ENCODE measurements around the gene TMEM258.

The TMEM258 gene

DNA sequence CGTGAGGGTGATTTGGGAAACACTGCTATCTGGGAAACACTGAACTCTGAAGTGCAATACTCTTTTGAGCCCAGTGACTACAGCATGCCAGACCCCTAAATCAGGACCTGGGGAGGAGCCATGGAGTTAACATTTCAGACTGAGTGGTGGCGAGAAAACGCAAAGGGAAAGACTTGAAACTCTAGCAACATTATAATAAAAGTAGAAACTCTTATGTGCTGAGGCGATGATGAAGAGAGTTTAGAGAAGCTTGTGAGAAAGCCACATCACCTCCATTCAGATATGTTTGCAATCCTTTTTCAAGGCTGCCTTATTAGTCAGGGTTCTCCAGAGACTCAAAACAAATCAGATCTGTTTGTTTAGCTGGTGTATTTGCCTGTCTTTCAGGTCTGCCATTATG, 2.2 kb upstream of the TMEM258 start:
- no peak for DNase-seq

DNA sequence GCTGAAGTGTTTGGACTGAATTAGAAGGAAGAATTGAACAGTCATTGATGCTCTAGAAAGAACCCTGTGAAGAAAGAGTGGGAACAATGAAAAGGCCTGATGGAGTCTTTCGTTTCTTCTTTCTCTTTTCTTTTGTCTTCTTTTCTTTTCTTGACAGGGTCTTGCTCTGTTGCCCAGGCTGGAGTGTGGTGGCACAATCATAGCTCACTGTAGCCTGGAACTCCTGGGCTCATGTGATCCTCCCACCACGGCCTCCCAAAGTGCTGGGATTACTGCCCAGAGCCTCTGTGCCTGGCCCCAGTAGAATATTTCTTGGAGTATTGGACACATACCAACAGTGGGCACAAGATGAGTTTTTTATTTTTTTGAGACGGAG, 1.4 kb upstream of the TMEM258 start:
- no peak for DNase-seq

GRCh38 chr11:61793083-61793828, 857 bp upstream of the TMEM258 start:
- DNase-seq, result peak in 1 of 2 experiments; percentile 47

DNA sequence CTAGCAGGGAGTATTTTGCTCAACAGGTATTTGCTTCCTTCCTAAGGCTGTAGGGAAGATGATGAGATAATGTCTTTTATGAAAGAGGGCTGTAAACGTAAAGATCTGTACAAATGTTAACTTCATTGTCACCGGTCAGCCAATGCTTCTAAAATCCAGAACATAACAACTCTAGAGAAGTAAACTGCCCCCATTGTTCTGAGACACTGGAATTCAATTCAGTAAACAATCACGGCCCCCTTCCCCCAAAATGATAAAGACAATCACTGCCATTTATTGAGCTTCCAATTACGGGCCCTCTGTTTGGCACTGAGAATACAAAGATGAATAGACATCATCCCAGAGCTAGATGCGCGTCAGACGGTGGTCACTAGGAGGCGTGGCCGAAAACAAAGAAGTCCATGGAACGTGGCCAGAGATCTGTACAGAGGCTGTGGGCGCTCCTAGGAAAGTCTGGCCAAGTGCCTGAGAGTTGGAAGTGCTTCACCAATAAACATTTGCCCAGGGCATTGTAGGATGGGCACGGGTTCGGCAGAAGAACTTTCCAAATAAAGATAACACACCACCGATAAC, 576 bp downstream of the TMEM258 start:
- peak; percentile 30 to 39 for DNase-seq

- DNase-seq, result peak; percentile 42 to 51
Measured at GRCh38 chr11:61787928-61788491, 4.4 kb downstream of the TMEM258 start.

- no peak for DNase-seq
Measured at GRCh38 chr11:61785837-61786402, 6.5 kb downstream of the TMEM258 start.

DNA sequence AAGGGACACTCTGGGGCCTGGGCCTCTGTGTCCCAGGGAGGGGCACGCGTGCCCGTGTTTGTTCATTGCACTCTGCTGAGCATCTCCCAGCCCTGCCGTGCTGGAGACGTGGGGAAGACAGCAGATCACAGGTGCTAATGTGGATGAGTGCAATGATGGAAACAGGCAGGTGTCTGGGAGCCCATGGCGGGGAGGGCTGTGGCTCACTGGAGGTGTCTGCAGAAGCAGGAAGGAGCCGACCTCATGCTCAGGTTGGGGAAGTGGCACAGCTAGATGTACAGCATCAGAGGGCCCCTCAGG, 7.9 kb downstream of the TMEM258 start:
- no peak for DNase-seq

GRCh38 chr11:61783717-61784505, 8.5 kb downstream of the TMEM258 start:
- DNase-seq, result no peak

- DNase-seq, result no peak
Measured at GRCh38 chr11:61782841-61783240, 9.6 kb downstream of the TMEM258 start.

GRCh38 chr11:61782299-61782698, 10.1 kb downstream of the TMEM258 start:
- no peak for DNase-seq

DNA sequence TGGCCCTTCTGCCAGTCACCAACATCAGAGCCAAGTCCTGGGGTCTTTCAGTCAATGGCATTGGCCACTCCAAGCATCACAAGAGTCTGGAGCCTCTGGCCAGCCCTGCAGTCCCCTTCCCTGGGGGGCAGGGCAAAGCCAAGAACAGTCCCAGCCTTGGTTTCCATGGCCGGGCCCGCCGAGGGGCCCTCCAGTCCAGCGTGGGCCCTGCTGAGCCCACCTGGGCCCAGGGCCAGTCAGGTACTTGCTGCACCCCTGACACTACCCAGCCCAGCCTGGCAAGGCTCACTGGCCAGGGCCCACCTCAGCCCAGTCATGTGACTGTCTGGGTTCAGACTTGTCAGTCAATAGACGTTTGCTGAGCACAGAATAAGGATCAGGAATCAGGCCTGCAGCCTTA, 10.8 kb downstream of the TMEM258 start:
- DNase-seq, result no peak

- no peak for DNase-seq
Measured at GRCh38 chr11:61780581-61781162, 11.7 kb downstream of the TMEM258 start.

DNA sequence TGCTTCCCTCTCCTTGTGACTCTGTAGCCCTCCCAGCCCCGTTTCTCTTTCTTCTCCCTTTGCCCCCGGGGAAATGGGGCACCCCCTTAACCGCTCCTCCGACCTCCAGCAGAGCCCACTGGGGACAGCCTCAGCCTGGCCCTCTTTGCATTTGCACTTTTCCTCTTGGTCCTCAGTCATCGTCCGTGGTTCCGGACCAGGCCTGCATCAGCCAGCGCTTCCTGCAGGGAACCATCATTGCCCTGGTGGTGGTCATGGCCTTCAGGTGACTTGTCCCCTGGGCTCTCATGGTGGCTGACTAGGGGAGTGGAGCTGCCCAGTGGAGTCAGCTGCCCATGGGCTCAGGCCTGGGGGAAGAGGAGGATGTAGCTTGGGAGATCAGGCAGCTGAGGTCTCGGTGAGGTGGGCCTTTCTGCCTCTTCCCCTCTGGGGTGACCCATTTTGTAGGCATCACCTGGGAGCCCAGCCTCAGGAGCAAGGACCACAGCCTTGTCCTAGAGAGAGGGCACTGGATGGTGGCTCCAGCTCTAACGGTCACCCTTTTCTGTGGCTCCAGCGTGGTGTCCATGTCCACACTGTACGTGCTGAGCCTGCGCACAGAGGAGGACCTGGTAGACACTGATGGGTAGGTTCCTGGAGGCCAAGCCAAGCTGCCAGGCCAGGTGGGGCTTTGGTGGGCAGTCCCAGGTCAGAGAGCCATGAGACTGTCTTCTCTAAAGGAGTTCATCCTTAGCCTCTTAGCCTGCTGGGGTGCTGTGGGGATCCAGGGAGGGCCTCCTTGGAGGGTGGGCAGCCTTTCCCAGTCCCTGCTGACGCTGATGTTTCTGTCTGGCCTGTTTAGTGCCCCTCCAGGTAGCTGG, 12.5 kb downstream of the TMEM258 start:
- no peak for DNase-seq

GRCh38 chr11:61778920-61779650, 13.3 kb downstream of the TMEM258 start:
- no peak for DNase-seq

DNA sequence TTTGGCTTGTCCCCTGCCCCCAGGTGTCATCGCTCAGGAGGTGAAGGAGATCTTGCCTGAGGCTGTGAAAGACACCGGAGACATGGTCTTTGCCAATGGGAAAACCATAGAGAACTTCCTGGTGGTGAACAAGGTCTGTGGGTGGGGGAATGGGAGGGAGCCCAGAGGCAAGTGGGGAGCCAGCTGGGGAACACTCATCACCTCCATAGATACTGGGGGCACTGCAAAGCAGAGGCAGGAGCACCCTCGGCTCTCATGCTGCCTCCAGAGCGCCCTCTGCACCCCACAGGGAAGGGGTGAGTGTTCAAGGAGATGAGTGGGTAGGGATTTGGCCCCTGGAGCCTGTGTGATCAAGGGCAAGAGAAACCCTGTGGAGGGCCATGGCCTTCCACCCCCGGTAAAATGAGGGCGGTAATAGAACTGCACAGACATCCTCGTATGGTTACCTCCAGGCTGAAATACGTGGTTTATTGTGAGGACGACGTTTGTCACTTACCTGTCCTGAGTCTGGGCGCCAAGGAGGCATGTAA, 14.0 kb downstream of the TMEM258 start:
- no peak for DNase-seq

- DNase-seq, result no peak
Measured at GRCh38 chr11:61777234-61778090, 14.9 kb downstream of the TMEM258 start.

DNA sequence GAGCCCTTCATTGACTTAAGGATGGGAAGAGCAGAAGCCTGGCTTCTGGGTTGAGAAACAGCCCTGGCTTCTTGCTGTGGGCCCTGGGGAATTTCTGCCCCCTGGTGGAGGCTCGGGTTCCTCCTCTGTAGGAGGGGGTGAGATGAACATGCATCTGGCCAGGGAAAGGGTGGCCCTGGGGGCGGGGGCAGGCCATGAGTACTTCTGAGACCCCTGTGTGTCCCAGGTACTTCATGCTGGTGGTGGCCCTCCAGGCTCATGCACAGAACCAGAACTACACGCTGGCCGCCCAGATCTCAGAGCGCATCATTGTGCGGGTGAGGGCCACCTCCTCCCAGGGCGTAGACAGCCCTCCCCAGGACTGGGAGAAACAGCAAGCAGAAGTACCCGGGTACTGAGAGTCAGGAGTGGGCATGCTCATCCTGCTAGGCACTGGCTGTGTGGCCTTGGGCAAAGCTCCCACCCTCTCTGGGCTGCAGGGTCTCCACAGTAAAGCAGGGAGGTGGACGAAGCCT, 15.8 kb downstream of the TMEM258 start:
- DNase-seq, result peak; percentile 33 to 71

DNA sequence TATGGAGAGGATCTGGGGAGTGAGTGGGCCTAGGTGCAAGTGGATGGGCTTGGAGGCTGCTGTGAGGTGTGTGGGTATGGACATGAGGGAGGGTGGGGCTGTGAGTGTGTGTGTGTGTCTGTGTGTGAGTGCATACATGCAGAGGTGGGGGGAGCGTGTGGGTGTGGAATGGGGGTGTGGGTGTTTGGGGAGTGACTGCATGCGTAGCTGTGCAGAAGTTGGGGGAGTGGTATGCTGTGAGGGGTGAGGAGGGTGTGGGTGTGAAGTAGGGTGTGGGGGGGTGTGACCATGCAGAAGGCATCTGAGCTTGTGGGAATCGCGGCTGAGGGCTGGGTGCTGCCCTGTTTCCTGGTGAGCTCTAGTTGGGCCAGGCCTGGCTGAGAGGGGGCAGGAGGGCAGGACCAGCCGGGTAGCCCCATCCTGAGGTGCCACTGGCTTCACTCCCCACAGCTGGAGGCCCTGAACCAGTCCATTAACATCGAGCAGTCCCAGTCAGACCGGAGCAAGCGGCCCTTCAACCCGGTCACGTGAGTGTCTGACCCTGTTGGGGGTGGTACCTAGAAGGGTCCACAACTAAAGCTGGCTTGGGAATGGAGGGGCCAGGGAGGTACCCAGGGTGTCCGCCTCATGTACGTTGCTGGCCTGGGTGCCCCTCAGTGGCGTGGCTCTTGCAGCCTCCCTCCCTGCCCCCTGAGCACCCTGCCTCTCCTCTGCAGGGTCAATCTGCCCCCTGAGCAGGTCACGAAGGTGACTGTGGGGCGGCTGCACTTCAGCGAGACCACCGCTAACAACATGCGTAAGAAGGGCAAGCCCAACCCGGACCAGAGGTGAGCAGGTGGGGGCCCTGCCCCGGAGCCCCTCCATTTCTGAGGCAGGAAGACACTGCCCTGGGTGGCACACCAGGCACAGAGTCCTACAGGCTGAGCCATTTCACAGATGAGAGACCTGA, 16.5 kb downstream of the TMEM258 start:
- DNase-seq, result no peak

GRCh38 chr11:61775106-61775505, 17.3 kb downstream of the TMEM258 start:
- no peak for DNase-seq

All from AML-193 (cell line).